Measurements from ENCODE around the gene PARD3.

GRCh38 chr10:34584164-34584563, 230.9 kb downstream of the PARD3 start:
- TF ChIP-seq POLR2A (IDR thresholded peaks at IDR 0.05) = no peak
- no peak for TF ChIP-seq POLR2AphosphoS5 (IDR thresholded peaks at IDR 0.05)
- TF ChIP-seq, protein P1, sequence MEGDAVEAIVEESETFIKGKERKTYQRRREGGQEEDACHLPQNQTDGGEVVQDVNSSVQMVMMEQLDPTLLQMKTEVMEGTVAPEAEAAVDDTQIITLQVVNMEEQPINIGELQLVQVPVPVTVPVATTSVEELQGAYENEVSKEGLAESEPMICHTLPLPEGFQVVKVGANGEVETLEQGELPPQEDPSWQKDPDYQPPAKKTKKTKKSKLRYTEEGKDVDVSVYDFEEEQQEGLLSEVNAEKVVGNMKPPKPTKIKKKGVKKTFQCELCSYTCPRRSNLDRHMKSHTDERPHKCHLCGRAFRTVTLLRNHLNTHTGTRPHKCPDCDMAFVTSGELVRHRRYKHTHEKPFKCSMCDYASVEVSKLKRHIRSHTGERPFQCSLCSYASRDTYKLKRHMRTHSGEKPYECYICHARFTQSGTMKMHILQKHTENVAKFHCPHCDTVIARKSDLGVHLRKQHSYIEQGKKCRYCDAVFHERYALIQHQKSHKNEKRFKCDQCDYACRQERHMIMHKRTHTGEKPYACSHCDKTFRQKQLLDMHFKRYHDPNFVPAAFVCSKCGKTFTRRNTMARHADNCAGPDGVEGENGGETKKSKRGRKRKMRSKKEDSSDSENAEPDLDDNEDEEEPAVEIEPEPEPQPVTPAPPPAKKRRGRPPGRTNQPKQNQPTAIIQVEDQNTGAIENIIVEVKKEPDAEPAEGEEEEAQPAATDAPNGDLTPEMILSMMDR (IDR thresholded peaks at IDR 0.05) = no peak
- TF ChIP-seq EP300 (IDR thresholded peaks at IDR 0.05) = no peak
